SK-N-SH treated with all-trans-retinoic acid at 6 μM for 48 hours (cell line): Measurements from ENCODE around the gene ARHGAP10.

Experiments used
- ATAC-seq: fragments of 200-7000 bp; cut with Tn5 transposase; 3 replicates; pipeline ENCODE4 v1.9.1; 2020; ENCODE audit warnings: mild to moderate bottlenecking, moderate library complexity
- ARNTL ChIP-seq: fragments of 450-650 bp; formaldehyde crosslinking; IDR thresholded peaks from 2 replicates; pipeline ENCODE4 v1.5.0; 2020; ENCODE audit warnings: low read depth, mild to moderate bottlenecking, moderate library complexity, borderline replicate concordance
- BACH2 ChIP-seq: fragments of 250-450 bp; sonication (Bioruptor Pico); IDR thresholded peaks from 2 replicates; pipeline ENCODE4 v1.9.0; 2021; ENCODE audit warnings: mild to moderate bottlenecking, borderline replicate concordance
- CSDC2 ChIP-seq: fragments of 250-450 bp; sonication (Bioruptor Pico); IDR thresholded peaks from 2 replicates; pipeline ENCODE4 v1.5.0; 2020; ENCODE audit warnings: mild to moderate bottlenecking, moderate library complexity
- GLIS3 ChIP-seq: fragments of 250-450 bp; sonication (Bioruptor Pico); IDR thresholded peaks from 2 replicates; pipeline ENCODE4 v1.5.0; 2020; ENCODE audit warnings: mild to moderate bottlenecking, moderate library complexity
- OSR1 ChIP-seq: fragments of 250-450 bp; sonication (Bioruptor Pico); IDR thresholded peaks from 2 replicates; pipeline ENCODE4 v1.8.0; 2022; ENCODE audit warnings: moderate library complexity, mild to moderate bottlenecking, inconsistent platforms
- PATZ1 ChIP-seq: fragments of 250-450 bp; sonication (Bioruptor Pico); IDR thresholded peaks from 2 replicates; pipeline ENCODE4 v1.8.0; 2020; ENCODE audit warnings: mild to moderate bottlenecking, moderate library complexity, borderline replicate concordance
- POU6F1 ChIP-seq: fragments of 250-450 bp; sonication (Bioruptor Pico); IDR thresholded peaks from 2 replicates; pipeline ENCODE4 v1.8.0; 2021; ENCODE audit warnings: low read depth, mild to moderate bottlenecking, moderate library complexity, borderline replicate concordance
- PPARA ChIP-seq: fragments of 250-450 bp; sonication (Bioruptor Pico); IDR thresholded peaks from 2 replicates; pipeline ENCODE4 v1.5.0; 2020; ENCODE audit warnings: mild to moderate bottlenecking, borderline replicate concordance
- RARB ChIP-seq: fragments of 250-450 bp; sonication (Bioruptor Pico); IDR thresholded peaks from 2 replicates; pipeline ENCODE4 v1.8.0; 2021; ENCODE audit warnings: mild to moderate bottlenecking, moderate library complexity
- SNAI2 ChIP-seq: fragments of 250-450 bp; sonication (Bioruptor Pico); IDR thresholded peaks from 2 replicates; pipeline ENCODE4 v1.5.0; 2020; ENCODE audit warnings: mild to moderate bottlenecking, moderate library complexity
- TCF4 ChIP-seq: fragments of 250-450 bp; sonication (Bioruptor Pico); IDR thresholded peaks from 2 replicates; pipeline ENCODE4 v1.8.0; 2021; ENCODE audit warnings: mild to moderate bottlenecking, moderate library complexity, borderline replicate concordance
- TOX ChIP-seq: fragments of 250-450 bp; sonication (Bioruptor Pico); IDR thresholded peaks from 2 replicates; pipeline ENCODE4 v1.8.0; 2021; ENCODE audit warnings: mild to moderate bottlenecking, moderate library complexity, borderline replicate concordance
- TSHZ2 ChIP-seq: fragments of 250-450 bp; sonication (Bioruptor Pico); IDR thresholded peaks from 2 replicates; pipeline ENCODE4 v1.5.0; 2020; ENCODE audit warnings: mild to moderate bottlenecking, moderate library complexity
- ZFP3 ChIP-seq: fragments of 250-450 bp; sonication (Bioruptor Pico); IDR thresholded peaks from 2 replicates; pipeline ENCODE4 v1.5.0; 2020; ENCODE audit warnings: mild to moderate bottlenecking, moderate library complexity
- ZFP30 ChIP-seq: fragments of 450-650 bp; formaldehyde crosslinking; IDR thresholded peaks from 2 replicates; pipeline ENCODE4 v1.5.0; 2022; ENCODE audit warnings: mild to moderate bottlenecking, moderate library complexity
- ZNF565 ChIP-seq: fragments of 450-650 bp; formaldehyde crosslinking; conservative IDR thresholded peaks from 2 replicates; pipeline ENCODE4 v1.5.0; 2020; ENCODE audit warnings: low read depth, mild to moderate bottlenecking, moderate library complexity
- ZNF70 ChIP-seq: fragments of 450-650 bp; formaldehyde crosslinking; IDR thresholded peaks from 2 replicates; pipeline ENCODE4 v1.5.0; 2020; ENCODE audit warnings: mild to moderate bottlenecking, moderate library complexity
- ZNF8 ChIP-seq: fragments of 450-650 bp; formaldehyde crosslinking; IDR thresholded peaks from 2 replicates; pipeline ENCODE4 v1.5.0; 2020; ENCODE audit warnings: mild to moderate bottlenecking, moderate library complexity

ARHGAP10 gene

GRCh38 chr4:148055844-148056243 lies 324.0 kb downstream of the ARHGAP10 start (continued):
- TF ChIP-seq TSHZ2 (CRISPR knock-in tag), result no peak
- TF ChIP-seq ZFP30 (CRISPR knock-in tag), result no peak
- no peak for TF ChIP-seq CSDC2 (CRISPR knock-in tag)
- TF ChIP-seq RARB (CRISPR knock-in tag), result no peak
- no peak for TF ChIP-seq ZNF565
- no peak for TF ChIP-seq ARNTL (CRISPR knock-in tag)
- TF ChIP-seq TOX (CRISPR knock-in tag), result no peak

GRCh38 chr4:148056879-148057278 lies 325.0 kb downstream of the ARHGAP10 start:
- no peak for TF ChIP-seq TOX (CRISPR knock-in tag)
- no peak for TF ChIP-seq PPARA (CRISPR knock-in tag)
- TF ChIP-seq, all 23 proteins: peak for 0
- ATAC-seq, result peak; percentile 52

- ATAC-seq, result no peak
Measured at GRCh38 chr4:148057516-148057915, 325.6 kb downstream of the ARHGAP10 start.

More at GRCh38 chr4:148057516-148057915, 325.6 kb downstream of the ARHGAP10 start:
- TF ChIP-seq ZFP3 (no peak), BACH2 (CRISPR knock-in tag) (no peak), CSDC2 (CRISPR knock-in tag) (no peak), POU6F1 (CRISPR knock-in tag) (no peak), ZNF565 (no peak), ZNF70 (CRISPR knock-in tag) (no peak), OSR1 (CRISPR knock-in tag) (no peak), SNAI2 (no peak), TCF4 (CRISPR knock-in tag) (no peak), PATZ1 (CRISPR knock-in tag) (no peak), GLIS3 (CRISPR knock-in tag) (no peak), ZNF8 (CRISPR knock-in tag) (no peak), TSHZ2 (CRISPR knock-in tag) (no peak), PPARA (CRISPR knock-in tag) (no peak), ZFP30 (CRISPR knock-in tag) (no peak), RARB (CRISPR knock-in tag) (no peak), TOX (CRISPR knock-in tag) (no peak)
